D341Med (cell line): ENCODE data around the gene BTNL8.

Experiments
- DNase-seq: peaks from one replicate; pipeline ENCODE4 v3.0.0; 2012; ENCODE audit warnings: low spot score

The BTNL8 gene

GRCh38 chr5:180898621-180899246, at the start of gene BTNL8:
TSS of gene BTNL8 (plus strand) at chr5:180899159. CDS start at chr5:180899311, 152 bp downstream.
- DNase-seq = no peak

- DNase-seq = no peak
Measured at GRCh38 chr5:180849827-180850226, 49.1 kb upstream of the BTNL8 start.

- no peak for DNase-seq
Measured at GRCh38 chr5:180850434-180851078, 48.4 kb upstream of the BTNL8 start.

GRCh38 chr5:180852495-180852894, 46.5 kb upstream of the BTNL8 start:
- DNase-seq = no peak

- no peak for DNase-seq
Measured at GRCh38 chr5:180853121-180853847, 45.7 kb upstream of the BTNL8 start.

GRCh38 chr5:180853848-180854176, 45.1 kb upstream of the BTNL8 start:
- DNase-seq = no peak

GRCh38 chr5:180858586-180858985, 40.4 kb upstream of the BTNL8 start:
- DNase-seq = no peak

GRCh38 chr5:180860273-180860886, 38.6 kb upstream of the BTNL8 start:
- DNase-seq = peak; percentile 61

GRCh38 chr5:180860887-180861822, 37.8 kb upstream of the BTNL8 start, which contains the start of gene ZFP62:
TSS of gene ZFP62 (minus strand) at chr5:180861276. CDS start at chr5:180861219, 57 bp downstream.
- peak; percentile 94 for DNase-seq

- DNase-seq = no peak
Measured at GRCh38 chr5:180862645-180863044, 36.3 kb upstream of the BTNL8 start.

GRCh38 chr5:180865981-180866695, 32.8 kb upstream of the BTNL8 start:
- DNase-seq = no peak

GRCh38 chr5:180866985-180867384, 32.0 kb upstream of the BTNL8 start:
- DNase-seq = no peak

- peak; percentile 75 for DNase-seq
Measured at GRCh38 chr5:180868960-180869359, 30.0 kb upstream of the BTNL8 start.

GRCh38 chr5:180869587-180869986, 29.4 kb upstream of the BTNL8 start:
- DNase-seq = no peak

GRCh38 chr5:180870276-180871068, 28.5 kb upstream of the BTNL8 start:
- no peak for DNase-seq

- no peak for DNase-seq
Measured at GRCh38 chr5:180872419-180872818, 26.5 kb upstream of the BTNL8 start.

- DNase-seq = no peak
Measured at GRCh38 chr5:180873615-180874520, 25.1 kb upstream of the BTNL8 start.

GRCh38 chr5:180874804-180875582, 24.0 kb upstream of the BTNL8 start:
- DNase-seq = no peak
